ENCODE results near the gene GLDC.

The GLDC gene

GRCh38 chr9:6616951-6617602 lies 28.5 kb downstream of the GLDC start:
- DNase-seq = no peak

DNA sequence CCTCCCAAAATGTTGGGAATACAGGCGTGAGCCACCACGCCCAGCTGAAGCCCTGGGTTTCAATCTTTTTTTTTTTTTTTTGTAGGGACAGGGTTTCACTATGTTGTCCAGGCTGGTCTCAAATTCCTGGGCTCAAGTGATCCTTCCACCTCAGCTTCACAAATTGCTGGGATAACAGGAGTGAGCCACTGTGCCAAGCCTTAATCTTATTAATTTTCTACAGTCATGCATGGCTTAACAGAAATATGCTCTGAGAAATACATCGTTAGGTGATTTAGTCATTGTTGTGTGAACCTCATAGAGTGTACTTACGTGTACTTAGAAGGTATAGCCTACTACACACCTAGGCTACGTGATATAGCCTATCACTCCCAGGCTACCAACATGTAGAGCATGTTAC lies 31.0 kb downstream of the GLDC start:
- no peak for DNase-seq

DNA sequence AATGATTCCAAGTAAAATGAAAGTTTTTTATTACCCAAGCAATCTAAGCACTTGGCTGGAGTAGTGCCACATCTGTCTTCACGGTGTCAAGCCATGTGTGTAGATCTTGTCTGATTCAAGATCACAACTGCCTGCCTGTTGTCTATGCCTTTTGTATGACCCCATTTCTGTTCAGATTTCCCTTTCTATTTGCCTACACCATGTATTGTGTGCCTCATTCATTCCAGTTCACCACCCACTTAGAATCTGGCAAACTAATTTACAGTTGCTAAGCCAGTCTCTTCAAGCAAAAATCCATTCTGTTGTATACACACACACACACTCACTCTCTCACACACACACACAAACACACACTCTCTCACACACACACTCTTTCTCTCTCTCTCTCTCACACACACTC lies 33.7 kb downstream of the GLDC start:
- no peak for DNase-seq

- DNase-seq = no peak
These were observed 35.5 kb downstream of the GLDC start for GRCh38 chr9:6610073-6610472.

DNA sequence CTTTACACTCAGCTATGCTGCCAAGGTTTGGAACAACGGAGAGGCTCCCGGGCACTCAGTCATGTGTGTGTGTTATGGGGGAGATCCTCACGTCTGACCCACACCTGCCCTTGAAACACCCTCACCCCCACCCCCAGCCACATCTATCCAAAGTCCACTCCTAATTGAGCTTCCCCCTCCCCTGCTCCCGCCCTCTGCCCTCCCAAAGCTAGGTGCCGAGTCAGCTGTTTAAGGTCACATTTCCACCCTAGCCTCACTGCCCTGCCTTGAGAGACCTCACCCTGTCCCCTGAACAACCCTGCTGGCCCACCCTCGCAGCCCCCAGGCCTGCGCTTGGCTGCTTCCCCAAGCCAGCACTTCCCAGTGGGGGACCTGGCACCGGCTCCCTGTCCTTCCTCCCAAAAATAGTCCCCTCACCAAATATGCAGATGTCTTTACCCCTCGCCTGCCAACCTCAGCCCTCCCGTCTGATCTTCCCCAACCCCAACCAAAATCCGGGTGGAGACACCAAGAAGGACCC lies 36.0 kb downstream of the GLDC start:
- no peak for DNase-seq

DNA sequence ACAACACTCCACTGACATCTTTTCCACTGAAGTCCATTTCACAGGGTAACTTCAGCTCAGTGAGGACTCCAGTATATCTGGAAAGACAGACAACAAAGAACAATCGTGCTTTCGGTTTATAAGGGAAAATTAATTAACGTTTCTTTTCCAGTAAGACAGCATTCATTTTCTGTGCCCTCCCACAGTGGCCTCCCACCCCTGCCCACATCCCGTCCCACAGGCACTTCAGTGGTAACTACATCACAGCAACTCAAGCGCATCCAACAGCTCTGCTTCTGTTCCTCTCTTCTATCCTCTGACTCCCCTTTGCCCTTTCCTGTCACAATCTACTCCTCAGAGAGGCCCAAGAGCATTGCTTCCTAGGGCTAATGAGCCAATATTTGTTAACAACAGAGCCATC lies 40.3 kb downstream of the GLDC start:
- no peak for DNase-seq

- DNase-seq = no peak
These were observed 45.1 kb downstream of the GLDC start for GRCh38 chr9:6600426-6600825.

DNA sequence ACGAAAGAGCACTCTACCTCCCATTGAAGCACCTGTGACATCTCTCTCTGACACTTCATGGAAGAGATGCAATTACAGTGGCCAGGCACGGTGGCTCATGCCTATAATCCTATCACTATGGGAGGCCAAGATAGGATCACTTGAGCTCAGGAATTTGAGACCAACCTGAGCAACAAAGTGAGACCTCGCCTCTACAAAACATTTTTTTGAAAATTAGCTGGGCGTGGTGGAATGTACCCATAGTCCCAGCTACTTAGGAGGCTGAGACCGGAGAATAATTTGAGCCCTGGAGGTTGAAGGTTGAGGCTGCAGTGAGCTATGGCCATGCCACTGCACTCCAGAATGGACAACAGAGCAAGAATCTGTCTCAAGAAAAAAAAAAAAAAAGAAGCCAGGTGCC lies 45.5 kb downstream of the GLDC start:
- no peak for DNase-seq

DNA sequence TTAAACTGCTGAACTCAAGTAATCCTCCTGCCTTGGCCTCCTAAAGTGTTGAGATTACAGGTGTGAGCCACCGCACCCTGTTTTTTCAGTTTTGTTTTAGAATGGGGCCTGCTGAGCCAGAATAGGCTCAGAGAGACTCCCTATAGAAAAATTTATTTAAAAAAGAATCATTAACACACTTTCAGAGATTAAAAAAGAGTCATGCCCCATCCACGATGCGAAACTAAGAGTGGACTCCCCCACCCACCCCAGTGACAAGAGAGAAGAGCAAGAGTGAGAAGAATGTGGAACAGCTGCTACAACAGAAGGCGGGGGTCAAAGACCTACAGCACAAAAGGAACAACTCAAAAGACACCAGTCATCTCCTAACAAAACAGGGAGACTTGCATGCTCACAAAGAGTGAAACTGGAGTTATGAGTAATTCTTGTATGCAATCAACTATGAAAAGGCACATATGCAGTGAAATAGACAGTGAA lies 47.2 kb downstream of the GLDC start:
- no peak for DNase-seq

GRCh38 chr9:6592791-6593190 lies 52.7 kb downstream of the GLDC start:
- no peak for DNase-seq

- DNase-seq = no peak
These were observed 53.3 kb downstream of the GLDC start for GRCh38 chr9:6592231-6592630.

GRCh38 chr9:6590772-6591384 lies 54.7 kb downstream of the GLDC start:
- no peak for DNase-seq

DNA sequence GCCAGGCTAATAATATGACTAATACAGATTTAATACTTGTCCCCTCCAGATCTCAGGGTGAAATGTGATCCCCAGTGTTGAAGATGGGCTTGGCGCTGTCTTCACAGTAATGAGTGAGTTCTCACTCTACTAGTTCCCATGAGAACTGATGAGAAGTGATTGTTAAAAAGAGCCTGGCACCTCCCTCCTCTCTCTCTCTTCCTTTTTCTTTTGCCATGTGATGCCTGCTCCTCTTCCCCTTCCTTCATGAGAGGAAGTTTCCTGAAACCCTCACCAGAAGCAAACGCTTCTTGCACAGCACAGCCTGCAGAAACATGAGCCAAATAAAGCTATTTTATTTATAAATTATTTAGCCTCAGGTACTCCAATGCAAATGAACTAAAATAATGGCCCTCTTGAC lies 55.2 kb downstream of the GLDC start:
- no peak for DNase-seq

GRCh38 chr9:6584881-6585597 lies 60.5 kb downstream of the GLDC start:
- DNase-seq = peak; percentile 23

DNA sequence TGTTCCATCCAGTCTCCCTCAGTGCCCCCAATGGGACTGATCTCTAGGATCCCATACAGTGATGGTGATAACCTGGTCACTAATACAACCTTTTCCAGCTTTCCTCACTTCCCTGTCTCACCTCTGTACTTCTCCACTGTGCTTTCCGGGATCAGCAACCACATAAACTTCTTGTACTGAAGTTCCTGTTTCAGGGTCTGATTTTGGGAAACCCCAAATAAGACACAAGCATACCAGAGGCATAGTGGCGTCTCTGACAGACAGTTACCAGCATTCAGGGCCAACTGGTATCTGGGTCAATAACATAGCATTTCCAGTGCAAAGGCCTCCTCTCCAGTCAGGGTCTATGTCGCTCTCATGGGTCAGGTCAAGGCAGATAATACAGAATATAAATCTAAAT lies 64.3 kb downstream of the GLDC start:
- no peak for DNase-seq

DNA sequence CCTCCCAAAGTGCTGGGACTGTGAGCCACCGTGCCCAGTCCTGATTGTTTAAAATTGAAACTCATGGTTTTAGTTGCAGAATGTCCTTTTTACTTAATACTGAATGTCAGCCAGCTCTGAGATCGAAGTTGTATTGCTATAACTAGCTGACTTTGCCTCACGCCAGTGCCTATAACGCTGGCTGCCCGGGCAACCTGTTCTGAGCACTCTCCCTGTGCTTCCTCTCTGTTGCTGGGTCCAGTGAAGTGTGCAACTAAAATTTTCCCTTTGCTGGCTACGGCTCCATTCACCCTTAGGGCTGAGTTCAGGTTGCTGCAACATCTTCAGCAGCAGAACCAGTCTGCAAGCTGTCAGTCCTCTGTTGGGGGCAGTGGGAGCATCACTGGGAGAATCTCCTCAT lies 65.9 kb downstream of the GLDC start:
- DNase-seq = no peak

DNA sequence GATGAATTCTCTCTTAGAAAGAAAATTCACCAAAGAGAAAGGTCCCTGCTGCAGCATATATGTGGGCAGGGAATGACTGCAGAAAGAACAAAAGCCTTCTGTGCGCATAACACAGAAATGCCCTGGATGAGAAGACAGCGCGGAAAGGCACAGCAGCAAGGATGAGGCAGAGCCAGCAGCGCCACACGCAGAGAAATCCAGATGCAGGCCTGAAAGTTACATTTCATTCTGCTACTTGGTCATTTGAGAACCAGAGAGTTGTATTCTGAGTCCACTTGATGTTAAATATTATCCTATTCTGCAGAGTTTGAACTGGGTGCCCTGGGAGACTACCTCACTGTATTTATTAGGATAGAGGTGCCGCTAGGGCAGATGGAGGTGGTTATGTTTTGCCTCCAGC lies 68.5 kb downstream of the GLDC start:
- no peak for DNase-seq

DNA sequence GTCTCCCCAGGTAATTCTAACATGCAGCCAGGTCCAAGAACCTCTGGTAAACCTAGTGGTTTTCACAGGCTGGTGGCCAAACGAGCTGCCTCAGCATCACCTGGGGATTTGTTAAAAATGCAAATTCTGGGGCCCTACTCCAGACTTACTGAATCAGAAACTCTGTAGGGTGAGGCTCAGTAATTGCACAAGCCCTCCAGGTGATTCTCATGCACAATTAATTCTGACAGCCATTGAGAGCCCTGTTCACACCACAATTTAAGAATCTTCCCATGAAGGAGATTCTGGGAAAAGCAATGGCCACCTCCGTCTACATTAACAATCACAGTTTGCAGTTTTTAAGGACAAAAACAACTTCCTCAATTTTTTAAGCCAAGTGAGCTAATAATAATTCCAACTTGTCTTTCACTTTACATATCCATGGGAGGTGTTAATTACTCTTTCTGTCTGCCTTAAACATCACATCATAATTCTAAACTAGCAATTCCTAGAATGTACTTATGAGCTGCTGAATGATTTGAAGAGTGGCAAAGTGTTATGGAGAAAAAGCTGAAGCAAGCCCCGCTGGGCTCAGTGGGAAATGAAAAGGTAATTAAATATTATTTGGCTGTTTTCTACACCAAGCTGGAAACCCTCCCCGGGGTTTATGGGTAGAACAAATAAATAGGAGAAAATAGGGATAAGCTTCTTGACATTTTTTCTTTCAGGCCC lies 70.0 kb downstream of the GLDC start:
- no peak for DNase-seq

GRCh38 chr9:6567140-6567591 lies 78.4 kb downstream of the GLDC start:
- peak; percentile 95 for DNase-seq

- DNase-seq = peak; percentile 99
These were observed 79.0 kb downstream of the GLDC start for GRCh38 chr9:6566409-6567139.

- DNase-seq = no peak
These were observed 80.2 kb downstream of the GLDC start for GRCh38 chr9:6565312-6565711.

DNA sequence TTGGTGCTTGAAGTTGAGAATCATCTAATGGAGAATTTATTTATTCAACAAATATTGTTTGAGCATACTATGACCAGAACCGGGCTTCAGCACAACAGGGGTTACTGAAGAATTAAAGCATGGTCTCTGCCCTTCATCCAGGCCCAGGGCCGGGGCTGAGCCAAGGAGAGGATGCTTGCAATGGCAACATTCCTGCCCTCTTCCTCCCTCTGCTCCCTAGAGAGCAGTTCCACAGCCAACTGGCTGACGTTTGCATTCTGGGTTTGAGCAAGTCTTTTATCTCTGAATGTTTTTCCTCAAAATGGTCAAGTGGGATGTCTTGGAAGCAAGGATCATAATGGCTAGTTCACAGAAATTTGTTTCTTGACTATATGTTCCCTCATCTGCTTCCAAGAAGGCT lies 80.7 kb downstream of the GLDC start:
- peak; percentile 58 for DNase-seq

GRCh38 chr9:6564360-6564759 lies 81.2 kb downstream of the GLDC start:
- peak; percentile 54 for DNase-seq
